K562 (cell line): ENCODE data around the gene CLCN6. TPM values are rescaled to one million over a fixed set of nuclear protein-coding genes. Genes with fewer than 3 reads are reported as not detected.
A peak's percentile ranks its signal among the peaks of the same experiment; 100 is the strongest.

ENCODE experiments used
- ATAC-seq: fragments of 200-7000 bp; cut with Tn5 transposase; 3 replicates; pipeline ENCODE4 v1.9.1; 2020; ENCODE audit warnings: moderate library complexity
- BruUV-seq: library from RNA; stranded (reverse); fragments of 400-500 nt; replicated peaks from 2 replicates; lab custom pipeline; 2021; lab: Mats Ljungman, UMichigan
- CTCF ChIA-PET: fragments of 300-600 bp; formaldehyde crosslinking; extraction: SDS; loops from one replicate; lab custom pipeline; 2021; ENCODE audit warnings: low intra/inter-chr PET ratio; lab: Yijun Ruan, JAX
- POLR2A ChIA-PET: fragments of 300-600, 350-650 bp; sonication (Branson Sonifier 250); formaldehyde crosslinking; extraction: SDS; loops from one replicate; lab custom pipeline; 2021; ENCODE audit warnings: antibody characterized with exemption, inconsistent platforms; lab: Yijun Ruan, JAX
- DNase-seq, 4 experiments: peaks; one replicate each; pipeline versions ENCODE4 v3.0.0 to v3.0.0-alpha.2; 2011 to 2018; ENCODE audit warnings: low spot score in 3 of 4, mixed read lengths in 3 of 4; ENCODE audit errors: extremely low read depth in 1 of 4
- FAIRE-seq: peaks from 2 replicates; lab custom pipeline; 2011; peaks lifted over from hg19 to GRCh38; lab: Jason Lieb, UNC
- H2AFZ ChIP-seq: 2 replicates; pipeline ENCODE4 v1.6.0; 2011; ENCODE audit warnings: low read depth, low read length, control low read depth, inconsistent platforms
- H3K27ac ChIP-seq: fragments of 200-600 bp; 3 replicates; pipeline ENCODE4 v1.8.0; 2011; ENCODE audit warnings: low read depth, mild to moderate bottlenecking, control low read depth, inconsistent platforms, low read length, moderate library complexity, mixed read lengths; ENCODE audit errors: extremely low read depth
- H3K27me3 ChIP-seq, 2 experiments: fragments of 300-600 bp in 1 of 2; 2 replicates in 1 of 2; 3 replicates in 1 of 2; pipeline versions ENCODE4 v1.6.0 to v1.8.0; 2011; ENCODE audit warnings: inconsistent platforms in 2 of 2, low read length in 2 of 2, mild to moderate bottlenecking in 1 of 2, mixed read lengths in 1 of 2, moderate library complexity in 1 of 2; ENCODE audit not compliant: control insufficient read depth in 2 of 2, insufficient read depth in 2 of 2
- H3K36me3 ChIP-seq: fragments of 300-600 bp; 3 replicates; pipeline ENCODE4 v1.8.0; 2011; ENCODE audit warnings: mild to moderate bottlenecking, low read length, inconsistent platforms; ENCODE audit not compliant: control insufficient read depth, insufficient read depth
- H3K4me1 ChIP-seq, 2 experiments: fragments of 200-600 bp in 1 of 2; replicated peaks in 1 of 2; 2 replicates in 1 of 2; 3 replicates in 1 of 2; pipeline versions ENCODE4 v1.5.1 to v1.8.0; 2011; ENCODE audit warnings: inconsistent platforms in 2 of 2, low read length in 2 of 2, mild to moderate bottlenecking in 1 of 2, mixed read lengths in 1 of 2, moderate library complexity in 1 of 2; ENCODE audit not compliant: control insufficient read depth in 2 of 2, insufficient read depth in 2 of 2
- H3K4me2 ChIP-seq: 2 replicates; pipeline ENCODE4 v1.6.1; 2011; ENCODE audit warnings: low read length, control low read depth, inconsistent platforms, mixed read lengths; ENCODE audit not compliant: insufficient read depth
- H3K4me3 ChIP-seq: fragments of 200-600 bp; sonication (generic), shearing (Covaris generic); 2 replicates; pipeline ENCODE4 v1.5.1; 2016; ENCODE audit warnings: control low read depth, inconsistent platforms
- H3K79me2 ChIP-seq: fragments of 200-600 bp; 3 replicates; pipeline ENCODE4 v1.8.0; 2011; ENCODE audit warnings: low read length, inconsistent platforms; ENCODE audit not compliant: control insufficient read depth, insufficient read depth
- H3K9ac ChIP-seq, 2 experiments: 2 replicates each; pipeline versions ENCODE4 v1.6.0 to v1.6.1; 2011; ENCODE audit warnings: low read depth in 2 of 2, low read length in 2 of 2, control low read depth in 1 of 2, inconsistent platforms in 1 of 2, mild to moderate bottlenecking in 1 of 2, mixed read lengths in 1 of 2; ENCODE audit not compliant: insufficient read depth in 1 of 2
- H3K9me1 ChIP-seq: one replicate; pipeline ENCODE4 v1.6.0; 2011; ENCODE audit warnings: inconsistent platforms, mild to moderate bottlenecking, low read length, moderate library complexity; ENCODE audit not compliant: control insufficient read depth, insufficient read depth
- H3K9me3 ChIP-seq: replicated peaks from 2 replicates; pipeline ENCODE4 v1.5.1; 2011; ENCODE audit warnings: low read depth, low read length, inconsistent platforms; ENCODE audit not compliant: control insufficient read depth, insufficient read depth
- H4K20me1 ChIP-seq: replicated peaks from 2 replicates; pipeline ENCODE4 v1.6.1; 2011; ENCODE audit warnings: low read length, inconsistent platforms, mixed read lengths; ENCODE audit not compliant: control insufficient read depth, insufficient read depth
- CBX1 ChIP-seq: sonication (generic); IDR thresholded peaks from 2 replicates; pipeline ENCODE4 v1.6.1; 2016; ENCODE audit warnings: antibody characterized with exemption, low read depth, mild to moderate bottlenecking
- CBX3 ChIP-seq, 2 experiments: IDR thresholded peaks; 1 replicate in 1 of 2; 2 replicates in 1 of 2; pipeline ENCODE4 v1.6.1; 2012; ENCODE audit warnings: inconsistent platforms in 2 of 2, low read length in 2 of 2, borderline replicate concordance in 1 of 2, control low read depth in 1 of 2
- CBX5 ChIP-seq: IDR thresholded peaks from 2 replicates; pipeline ENCODE4 v1.6.1; 2014; ENCODE audit warnings: low read depth, borderline replicate concordance
- DPF2 ChIP-seq: fragments of 450-650 bp; IDR thresholded peaks from 2 replicates; pipeline ENCODE4 v1.6.1; 2016
- EHMT2 ChIP-seq: fragments of 450-650 bp; IDR thresholded peaks from 2 replicates; pipeline ENCODE4 v1.6.1; 2018; ENCODE audit warnings: antibody characterized with exemption
- HMGN3 ChIP-seq: IDR thresholded peaks from 2 replicates; pipeline ENCODE4 v1.6.1; 2011; ENCODE audit warnings: borderline replicate concordance, low read depth, mild to moderate bottlenecking, mixed read lengths, low read length; ENCODE audit not compliant: insufficient read length; ENCODE audit errors: extremely low read depth
- NFE2 ChIP-seq: IDR thresholded peaks from 2 replicates; pipeline ENCODE4 v1.6.1; 2014; ENCODE audit warnings: antibody characterized with exemption, low read depth
- RBM25 ChIP-seq: fragments of 200-400 bp; formaldehyde crosslinking; IDR thresholded peaks from 2 replicates; pipeline ENCODE4 v1.6.1; 2018; ENCODE audit warnings: low read length, low read depth, moderate library complexity; ENCODE audit not compliant: severe bottlenecking
- RHOXF2B ChIP-seq: fragments of 250-450 bp; sonication (Bioruptor Pico); conservative IDR thresholded peaks from 2 replicates; pipeline ENCODE4 v1.5.1; 2021
- SMARCA5 ChIP-seq: fragments of 450-650 bp; IDR thresholded peaks from 2 replicates; pipeline ENCODE4 v1.6.1; 2016
- TEAD4 ChIP-seq, 2 experiments: sonication (generic) in 1 of 2; formaldehyde crosslinking in 1 of 2; IDR thresholded peaks; 2 replicates each; pipeline versions ENCODE4 v1.6.1 to v1.8.0; 2012 to 2022; ENCODE audit warnings: borderline replicate concordance in 1 of 2, inconsistent platforms in 1 of 2, low read length in 1 of 2, mild to moderate bottlenecking in 1 of 2, missing genetic modification reagents in 1 of 2
- TRIM24 ChIP-seq, 2 experiments: fragments of 450-650 bp; IDR thresholded peaks; 2 replicates each; pipeline ENCODE4 v1.6.1; 2016
- TRIM28 ChIP-seq: fragments of 450-650 bp; IDR thresholded peaks from 2 replicates; pipeline ENCODE4 v1.6.1; 2017
- ZEB2 ChIP-seq: fragments of 450-650 bp; IDR thresholded peaks from 2 replicates; pipeline ENCODE4 v1.6.1; 2016
- ZNF140 ChIP-seq: fragments of 250-450 bp; sonication (Bioruptor Pico); IDR thresholded peaks from 2 replicates; pipeline ENCODE4 v1.8.0; 2021; ENCODE audit warnings: moderate library complexity, mild to moderate bottlenecking, inconsistent platforms
- ZNF24 ChIP-seq: fragments of 450-650 bp; IDR thresholded peaks from 2 replicates; pipeline ENCODE4 v1.6.1; 2016
- ZNF280A ChIP-seq: fragments of 450-650 bp; IDR thresholded peaks from 2 replicates; pipeline ENCODE4 v1.6.1; 2018; ENCODE audit warnings: mild to moderate bottlenecking, low read depth; ENCODE audit not compliant: partially characterized antibody
- WGBS: fragments of 100-300 bp; shearing (Covaris generic); methylation state at CpG from one replicate; pipeline ENCODE4 v1.1.6; 2016; ENCODE audit warnings: low coverage, mixed read lengths; ENCODE audit not compliant: insufficient coverage; ENCODE audit errors: missing lambda C conversion rate; 5-methylcytosine and 5-hydroxymethylcytosine counted together
- in situ Hi-C: fragments of 300-500 bp; cut with MboI; formaldehyde crosslinking; loops from 4 replicates; pipeline ENCODE4 v1.15.0; 2018; ENCODE audit warnings: inconsistent platforms, mixed read lengths
- intact Hi-C: fragments of 100-400 bp; cut with micrococcal nuclease; formaldehyde crosslinking; loops from 2 replicates; pipeline ENCODE4 v1.14.2; 2022
- polyA plus RNA-seq, 8 experiments: library from polyadenylated mRNA; depleted of rRNA in 4 of 8; stranded (reverse) in 5 of 8; unstranded in 3 of 8; fragments of >200 nt; fragmentation: Nextera tagmentation in 2 of 8; fragmentation: Illumina TruSeq in 1 of 8; extraction: Ambion mirVana in 2 of 8; extraction: Trizol in 1 of 8; gene quantifications; 2 replicates each; pipeline versions ENCODE4 v1.2.1 to v1.2.3, GENCODE V29; 2011 to 2014; ENCODE audit warnings: inconsistent platforms in 1 of 8, missing spikeins in 1 of 8
- total RNA-seq, 7 experiments: library from RNA; depleted of rRNA in 6 of 7; stranded (reverse); fragments of >200 nt in 6 of 7; fragmentation: Illumina TruSeq in 2 of 7; extraction: Trizol in 2 of 7; gene quantifications; 2 replicates each; pipeline versions ENCODE4 v1.2.1 to v1.2.3, GENCODE V29; 2011 to 2021; ENCODE audit warnings: low replicate concordance in 1 of 7
- TF ChIP-seq, protein P1 (sequence below): fragments of 450-650 bp; IDR thresholded peaks from 2 replicates; pipeline ENCODE4 v1.6.1; 2016
- TF ChIP-seq, protein P2 (sequence below), 2 experiments: fragments of 450-650 bp in 1 of 2; IDR thresholded peaks; 2 replicates each; pipeline ENCODE4 v1.6.1; 2011 to 2017; ENCODE audit warnings: low read depth in 2 of 2, antibody characterized with exemption in 1 of 2, borderline replicate concordance in 1 of 2, low read length in 1 of 2, mild to moderate bottlenecking in 1 of 2, mixed read lengths in 1 of 2; ENCODE audit not compliant: control insufficient read depth in 1 of 2

CLCN6 gene
- total and polyA plus RNA-seq, 9 of the 15 experiments (the other 6 are each of a cell fraction or from before 2014, with no cell fraction given), result 2.0 to 21.8 (median 13.6) TPM

- no peak overlapping the region for H3K27ac ChIP-seq
- BruUV-seq, result no TSS peak
- intact Hi-C loops, result no loop called here
- peaks cover 3% of the 10 kb centered on the region; the same call in 1 of the 2 replicates for H3K9me3 ChIP-seq
- WGBS, result 68% methylated on average over 1 of the region's 1 CpG
- FAIRE-seq (no peak), ATAC-seq (no peak), DNase-seq (no peak)
- no peak overlapping the region for H3K4me3 ChIP-seq
- CTCF ChIA-PET, result no interaction called here
- peaks cover 24% of the 10 kb centered on the region in 2 experiments for H3K4me1 ChIP-seq
- POLR2A ChIA-PET, result interaction anchor here (1.2 to 1.3 kb wide), 2 partner anchors 36 to 40 kb away, joined by 3 to 4 read pairs; no protein-coding TSS in a partner anchor
- no peak overlapping the region for H3K9ac ChIP-seq
- H3K4me2 ChIP-seq, result no peak overlapping the region
- no peaks in the 10 kb centered on the region for H3K9me1 ChIP-seq
- in situ Hi-C loops, result no loop called here
- H2AFZ ChIP-seq, result no peak overlapping the region
- H3K36me3 ChIP-seq, result no peaks in the 10 kb centered on the region
- H3K79me2 ChIP-seq, result no peaks in the 10 kb centered on the region
- H3K27me3 ChIP-seq, result no peaks in the 10 kb centered on the region
- no peaks in the 10 kb centered on the region for H4K20me1 ChIP-seq
- TF ChIP-seq ZNF140 (CRISPR knock-in tag) (no peak), TRIM28 (peak; percentile 99), NFE2 (no peak), ZNF280A (peak; percentile 96), ZEB2 (0 out of 2 replicates have a peak, but pooled peaks have one; percentile 22), CBX1 (peak; percentile 84; the same call in 1 of the 2 replicates), CBX3 (IDR thresholded peaks at IDR 0.05; ENCODE audit: borderline replicate concordance in 1 of 2, low read length in 2 of 2) (peak in 1 of 2 experiments; percentile 100; a peak in 2 of 3 replicates), SMARCA5 (peak; percentile 73; the same call in 1 of the 2 replicates), RBM25 (peak; percentile 61), RHOXF2B (CRISPR knock-in tag) (no peak), DPF2 (0 out of 2 replicates have a peak, but pooled peaks have one; percentile 14), CBX5 (peak; percentile 97), TEAD4 (IDR thresholded peaks at IDR 0.05; ENCODE audit: low read length) (0 out of 2 replicates have a peak, but pooled peaks have one; percentile 13), TEAD4 (CRISPR knock-in tag; IDR thresholded peaks at IDR 0.05; ENCODE audit: borderline replicate concordance) (no peak), ZNF24 (peak; percentile 93), HMGN3 (no peak), EHMT2 (0 out of 2 replicates have a peak, but pooled peaks have one; percentile 48), TRIM24 (IDR thresholded peaks at IDR 0.05) (peak; percentile 33 to 85; a peak in 3 of 4 replicates)
- TF ChIP-seq, protein P1, sequence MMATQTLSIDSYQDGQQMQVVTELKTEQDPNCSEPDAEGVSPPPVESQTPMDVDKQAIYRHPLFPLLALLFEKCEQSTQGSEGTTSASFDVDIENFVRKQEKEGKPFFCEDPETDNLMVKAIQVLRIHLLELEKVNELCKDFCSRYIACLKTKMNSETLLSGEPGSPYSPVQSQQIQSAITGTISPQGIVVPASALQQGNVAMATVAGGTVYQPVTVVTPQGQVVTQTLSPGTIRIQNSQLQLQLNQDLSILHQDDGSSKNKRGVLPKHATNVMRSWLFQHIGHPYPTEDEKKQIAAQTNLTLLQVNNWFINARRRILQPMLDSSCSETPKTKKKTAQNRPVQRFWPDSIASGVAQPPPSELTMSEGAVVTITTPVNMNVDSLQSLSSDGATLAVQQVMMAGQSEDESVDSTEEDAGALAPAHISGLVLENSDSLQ, result peak; percentile 60
- TF ChIP-seq, protein P2, sequence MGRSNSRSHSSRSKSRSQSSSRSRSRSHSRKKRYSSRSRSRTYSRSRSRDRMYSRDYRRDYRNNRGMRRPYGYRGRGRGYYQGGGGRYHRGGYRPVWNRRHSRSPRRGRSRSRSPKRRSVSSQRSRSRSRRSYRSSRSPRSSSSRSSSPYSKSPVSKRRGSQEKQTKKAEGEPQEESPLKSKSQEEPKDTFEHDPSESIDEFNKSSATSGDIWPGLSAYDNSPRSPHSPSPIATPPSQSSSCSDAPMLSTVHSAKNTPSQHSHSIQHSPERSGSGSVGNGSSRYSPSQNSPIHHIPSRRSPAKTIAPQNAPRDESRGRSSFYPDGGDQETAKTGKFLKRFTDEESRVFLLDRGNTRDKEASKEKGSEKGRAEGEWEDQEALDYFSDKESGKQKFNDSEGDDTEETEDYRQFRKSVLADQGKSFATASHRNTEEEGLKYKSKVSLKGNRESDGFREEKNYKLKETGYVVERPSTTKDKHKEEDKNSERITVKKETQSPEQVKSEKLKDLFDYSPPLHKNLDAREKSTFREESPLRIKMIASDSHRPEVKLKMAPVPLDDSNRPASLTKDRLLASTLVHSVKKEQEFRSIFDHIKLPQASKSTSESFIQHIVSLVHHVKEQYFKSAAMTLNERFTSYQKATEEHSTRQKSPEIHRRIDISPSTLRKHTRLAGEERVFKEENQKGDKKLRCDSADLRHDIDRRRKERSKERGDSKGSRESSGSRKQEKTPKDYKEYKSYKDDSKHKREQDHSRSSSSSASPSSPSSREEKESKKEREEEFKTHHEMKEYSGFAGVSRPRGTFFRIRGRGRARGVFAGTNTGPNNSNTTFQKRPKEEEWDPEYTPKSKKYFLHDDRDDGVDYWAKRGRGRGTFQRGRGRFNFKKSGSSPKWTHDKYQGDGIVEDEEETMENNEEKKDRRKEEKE (IDR thresholded peaks at IDR 0.05; ENCODE audit: borderline replicate concordance in 1 of 2, control insufficient read depth in 1 of 2, low read depth in 2 of 2, low read length in 1 of 2), result peak in 1 of 2 experiments; percentile 71; a peak in 1 of 4 replicates
Observed at GRCh38 chr1:11757047-11757446, 48.9 kb upstream of the CLCN6 start.
